Thyroid gland (tissue), 4 donors: Measurements from ENCODE around the gene PSMD6. TPM values are rescaled to one million over a fixed set of nuclear protein-coding genes. Genes with fewer than 3 reads are reported as not detected.

ENCODE experiments used
- DNase-seq, 2 donors: peaks; one replicate each; pipeline ENCODE4 v3.0.0-alpha.2; 2019
- H3K27ac ChIP-seq, 3 donors: fragments of 200-600 bp; sonication (generic); 1 replicate in 2 of 3; 2 replicates in 1 of 3; pipeline ENCODE4 v1.5.1; 2016 to 2019; ENCODE audit warnings: mild to moderate bottlenecking in 1 of 3, moderate library complexity in 1 of 3
- H3K27me3 ChIP-seq: fragments of 200-600 bp; sonication (generic); one replicate; pipeline ENCODE4 v1.5.1; 2019
- H3K36me3 ChIP-seq, 2 donors: fragments of 200-600 bp; sonication (generic); one replicate each; pipeline ENCODE4 v1.5.1; 2016 to 2019
- H3K4me1 ChIP-seq, 2 donors: fragments of 200-600 bp; sonication (generic); one replicate each; pipeline ENCODE4 v1.5.1; 2017 to 2019
- H3K4me3 ChIP-seq, 3 donors: fragments of 200-600 bp; sonication (generic); replicated peaks in 1 of 3; 1 replicate in 2 of 3; 2 replicates in 1 of 3; pipeline ENCODE4 v1.5.1; 2016; ENCODE audit warnings: mild to moderate bottlenecking in 1 of 3
- H3K9me3 ChIP-seq: fragments of 200-600 bp; sonication (generic); one replicate; pipeline ENCODE4 v1.5.1; 2017
- POLR2A ChIP-seq, 2 donors: fragments of 450-650 bp; IDR thresholded peaks; one replicate each; pipeline ENCODE4 v1.6.1; 2017; ENCODE audit warnings: antibody characterized with exemption in 2 of 2, mild to moderate bottlenecking in 2 of 2, moderate library complexity in 1 of 2
- WGBS, 2 donors: methylation state at CpG; one replicate each; pipeline ENCODE4 v1.1.5; 2017; 5-methylcytosine and 5-hydroxymethylcytosine counted together
- intact Hi-C: fragments of 100-400 bp; cut with DNase I; formaldehyde crosslinking; loops from one replicate; pipeline ENCODE4 v1.15.1; 2023
- total RNA-seq, 4 donors: library from RNA; depleted of rRNA; stranded (reverse); fragments of >200 nt; gene quantifications; one replicate each; pipeline ENCODE4 v1.2.3, GENCODE V29; 2016
- TF ChIP-seq, protein P1 (sequence below), 6 experiments: fragments of 200-600 bp in 3 of 6; fragments of 450-650 bp in 3 of 6; sonication (generic) in 3 of 6; IDR thresholded peaks; one replicate each; pipeline ENCODE4 v1.5.1; 2016 to 2019; ENCODE audit warnings: antibody characterized with exemption in 6 of 6, mild to moderate bottlenecking in 2 of 6, inconsistent platforms in 1 of 6, moderate library complexity in 1 of 6

Gene PSMD6
- total RNA-seq, 4 donors from 2014 or later, result 64.1 to 116 (median 75.3) TPM

DNA sequence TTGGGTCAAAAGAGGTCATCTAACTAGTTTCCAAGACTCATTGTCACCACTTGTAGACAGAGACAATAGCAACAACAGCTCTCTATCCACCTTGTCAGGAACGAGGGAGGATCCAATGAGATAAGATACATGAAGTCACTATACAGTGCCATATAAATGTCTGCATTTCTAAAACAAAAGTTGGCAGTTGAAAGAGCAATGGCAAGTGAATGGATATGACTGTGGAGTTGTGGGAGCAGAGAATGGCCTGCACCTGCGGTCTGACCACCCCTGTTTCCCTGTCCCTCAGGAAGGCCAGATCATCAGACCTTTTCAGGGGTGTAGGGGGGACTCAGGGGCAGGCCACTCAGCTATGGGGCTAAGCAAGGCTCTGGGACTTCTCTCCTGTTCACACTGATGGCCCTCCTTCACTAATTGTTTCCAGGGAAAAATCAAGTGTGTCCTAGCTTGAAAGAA is 40.7 kb upstream of the PSMD6 start:
- no peak for DNase-seq
- TF ChIP-seq, protein P1, sequence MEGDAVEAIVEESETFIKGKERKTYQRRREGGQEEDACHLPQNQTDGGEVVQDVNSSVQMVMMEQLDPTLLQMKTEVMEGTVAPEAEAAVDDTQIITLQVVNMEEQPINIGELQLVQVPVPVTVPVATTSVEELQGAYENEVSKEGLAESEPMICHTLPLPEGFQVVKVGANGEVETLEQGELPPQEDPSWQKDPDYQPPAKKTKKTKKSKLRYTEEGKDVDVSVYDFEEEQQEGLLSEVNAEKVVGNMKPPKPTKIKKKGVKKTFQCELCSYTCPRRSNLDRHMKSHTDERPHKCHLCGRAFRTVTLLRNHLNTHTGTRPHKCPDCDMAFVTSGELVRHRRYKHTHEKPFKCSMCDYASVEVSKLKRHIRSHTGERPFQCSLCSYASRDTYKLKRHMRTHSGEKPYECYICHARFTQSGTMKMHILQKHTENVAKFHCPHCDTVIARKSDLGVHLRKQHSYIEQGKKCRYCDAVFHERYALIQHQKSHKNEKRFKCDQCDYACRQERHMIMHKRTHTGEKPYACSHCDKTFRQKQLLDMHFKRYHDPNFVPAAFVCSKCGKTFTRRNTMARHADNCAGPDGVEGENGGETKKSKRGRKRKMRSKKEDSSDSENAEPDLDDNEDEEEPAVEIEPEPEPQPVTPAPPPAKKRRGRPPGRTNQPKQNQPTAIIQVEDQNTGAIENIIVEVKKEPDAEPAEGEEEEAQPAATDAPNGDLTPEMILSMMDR (IDR thresholded peaks at IDR 0.05), result no peak
- no peak for TF ChIP-seq POLR2A (IDR thresholded peaks at IDR 0.05)
- intact Hi-C loops, result no loop called here
- no peak overlapping the region for H3K4me3 ChIP-seq
- no peaks in the 10 kb centered on the region for H3K9me3 ChIP-seq
- WGBS, 2 donors, result 88 to 91% methylated on average over 2 of the region's 2 CpGs
- H3K27me3 ChIP-seq, result no peaks in the 10 kb centered on the region
- H3K27ac ChIP-seq, result peak overlapping the region in 1 of 3 donors; percentile 25
- H3K4me1 ChIP-seq, result peaks cover 19 to 30% of the 10 kb centered on the region in 2 donors
- H3K36me3 ChIP-seq, result no peaks in the 10 kb centered on the region

DNA sequence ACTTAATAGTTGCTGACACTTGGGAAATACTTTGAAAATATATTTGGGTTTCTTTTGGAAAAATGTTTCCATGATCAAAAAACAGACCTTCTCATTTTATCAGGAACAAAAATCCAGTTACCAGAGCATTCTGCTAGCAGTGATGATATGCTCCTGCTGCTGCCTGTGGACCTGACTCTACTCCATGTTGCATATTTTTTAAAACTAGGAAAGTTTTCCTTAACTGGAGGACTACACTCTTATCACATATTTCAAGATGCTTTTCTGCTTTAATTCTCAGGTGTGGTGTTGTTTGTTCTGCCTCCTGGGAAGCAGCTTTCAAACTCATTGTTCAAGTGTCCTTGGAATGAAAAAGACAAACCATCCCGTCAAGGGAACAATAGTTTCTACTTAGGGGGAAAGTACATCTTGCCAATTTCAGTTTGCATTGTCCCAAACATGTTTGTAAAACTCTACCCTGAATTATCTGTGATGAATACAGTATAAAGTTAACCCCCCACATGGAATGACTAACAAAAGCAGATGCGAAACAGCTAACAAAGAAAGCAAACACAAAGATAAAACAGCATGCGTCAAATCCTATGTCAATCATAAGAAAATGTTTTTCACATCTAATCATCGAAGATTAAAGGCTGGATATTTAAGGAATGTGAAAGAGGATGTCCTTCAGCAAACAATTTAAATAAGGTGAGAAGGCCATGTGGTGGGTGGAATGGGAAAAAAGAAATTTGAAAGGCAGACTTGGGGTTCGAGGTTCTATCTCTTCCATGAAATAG is 40.1 kb upstream of the PSMD6 start:
- intact Hi-C loops, result no loop called here

DNA sequence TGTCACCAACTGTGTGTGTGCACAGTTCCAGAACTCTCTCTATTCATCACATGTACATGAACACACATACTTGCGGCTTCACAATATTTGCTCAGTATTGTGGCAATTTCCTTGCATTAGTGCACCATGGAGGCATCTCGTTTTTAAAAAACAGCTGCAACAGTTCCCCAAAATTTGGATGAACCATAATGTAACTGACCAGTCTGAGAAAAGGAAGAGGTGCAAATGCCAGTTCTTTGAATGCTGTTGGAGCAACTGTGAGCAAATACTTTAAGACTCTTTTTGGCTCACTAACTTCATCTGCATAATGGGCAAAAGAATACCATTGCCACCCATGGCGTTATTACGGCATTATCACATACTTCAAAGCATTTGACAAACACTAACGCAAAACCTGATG is 38.3 kb upstream of the PSMD6 start:
- intact Hi-C loops, result no loop called here
- WGBS, 2 donors, result 95% methylated on average over 5 of the region's 5 CpGs

More for the DNA sequence above, 40.1 kb upstream of the PSMD6 start:
- WGBS, 2 donors, result 63 to 66% methylated on average over 5 of the region's 5 CpGs
- H3K27ac ChIP-seq, result peak overlapping the region in 2 of 3 donors; percentile 20 to 30
- H3K4me1 ChIP-seq, result peaks cover 19 to 30% of the 10 kb centered on the region in 2 donors
- no peaks in the 10 kb centered on the region for H3K27me3 ChIP-seq
- no peaks in the 10 kb centered on the region for H3K9me3 ChIP-seq
- H3K36me3 ChIP-seq, result no peaks in the 10 kb centered on the region
- H3K4me3 ChIP-seq, result no peak overlapping the region
- no peak for TF ChIP-seq POLR2A (IDR thresholded peaks at IDR 0.05)
- TF ChIP-seq, protein P1 (IDR thresholded peaks at IDR 0.05), result no peak
- DNase-seq, result no peak

DNA sequence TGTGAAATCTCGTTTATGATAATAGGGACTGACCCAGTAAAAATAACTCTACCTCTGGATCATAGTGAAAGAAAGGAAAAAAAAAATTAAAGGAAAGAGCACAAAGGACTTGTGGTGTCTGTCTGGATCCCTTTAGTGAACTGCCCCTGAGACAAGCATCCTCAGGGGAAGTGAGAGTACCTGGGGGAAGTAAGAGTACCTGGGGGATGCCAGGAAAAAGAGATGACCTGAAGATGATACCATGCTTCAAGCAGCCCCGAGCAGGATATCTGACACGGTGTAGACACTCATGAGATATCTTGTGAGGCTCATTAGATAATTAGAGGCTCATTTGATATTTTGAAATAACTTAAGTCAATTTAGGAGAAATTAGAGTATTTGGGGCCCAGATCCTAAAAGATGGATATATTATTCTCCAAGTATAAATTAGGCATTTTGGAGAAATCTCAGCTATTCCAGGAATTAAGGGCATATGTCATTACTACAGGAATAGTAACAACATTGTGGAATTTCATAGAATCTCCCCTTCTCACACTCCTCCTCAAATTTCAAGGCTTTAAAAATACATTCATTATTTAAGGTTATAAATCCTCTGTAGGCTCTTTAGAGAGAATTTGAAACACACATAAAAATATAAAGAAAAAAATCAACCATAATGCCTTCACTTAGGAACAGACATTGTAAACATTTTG is 36.3 kb upstream of the PSMD6 start:
- 76 to 86% methylated on average over 3 of the region's 3 CpGs for WGBS, 2 donors
- no peaks in the 10 kb centered on the region for H3K36me3 ChIP-seq
- H3K4me3 ChIP-seq, result no peak overlapping the region
- intact Hi-C loops, result no loop called here
- no peak for TF ChIP-seq POLR2A (IDR thresholded peaks at IDR 0.05)
- TF ChIP-seq, protein P1 (IDR thresholded peaks at IDR 0.05), result no peak
- no peak for DNase-seq
- no peak overlapping the region for H3K27ac ChIP-seq
- H3K9me3 ChIP-seq, result no peaks in the 10 kb centered on the region
- H3K27me3 ChIP-seq, result no peaks in the 10 kb centered on the region
- H3K4me1 ChIP-seq, result peaks cover 12 to 23% of the 10 kb centered on the region in 2 donors

More for the DNA sequence above, 38.3 kb upstream of the PSMD6 start:
- Histone ChIP-seq H3K4me1 (peaks cover 12 to 23% of the 10 kb centered on the region in 2 donors), H3K9me3 (no peaks in the 10 kb centered on the region), H3K27me3 (no peaks in the 10 kb centered on the region), H3K36me3 (no peaks in the 10 kb centered on the region), H3K27ac (no peak overlapping the region), H3K4me3 (no peak overlapping the region)
- TF ChIP-seq, protein P1 (IDR thresholded peaks at IDR 0.05), result no peak
- TF ChIP-seq POLR2A (IDR thresholded peaks at IDR 0.05), result no peak
- no peak for DNase-seq

DNA sequence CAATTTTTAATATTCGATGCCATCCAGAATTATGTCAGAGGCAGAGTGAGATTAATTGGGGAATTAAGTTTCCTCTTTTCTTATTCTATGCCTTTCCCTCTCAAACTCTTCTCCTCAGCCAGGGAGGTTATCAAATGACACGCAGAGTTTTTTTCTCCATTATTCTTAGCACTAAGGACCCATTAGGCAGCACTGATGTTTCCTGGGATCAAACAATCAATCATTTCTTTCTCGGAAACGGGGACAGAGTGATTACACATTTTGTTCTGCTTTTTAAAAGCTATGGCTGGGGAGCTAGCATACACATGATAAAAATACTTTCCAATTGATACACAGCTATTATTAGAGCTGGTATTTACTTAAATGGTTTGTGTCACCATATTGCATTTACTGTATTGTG is 35.3 kb upstream of the PSMD6 start:
- Histone ChIP-seq H3K36me3 (no peaks in the 10 kb centered on the region), H3K4me1 (peaks cover 9 to 16% of the 10 kb centered on the region in 2 donors), H3K9me3 (no peaks in the 10 kb centered on the region), H3K27ac (no peak overlapping the region), H3K27me3 (no peaks in the 10 kb centered on the region), H3K4me3 (no peak overlapping the region)
- intact Hi-C loops, result no loop called here
- TF ChIP-seq, protein P1 (IDR thresholded peaks at IDR 0.05), result no peak
- TF ChIP-seq POLR2A (IDR thresholded peaks at IDR 0.05), result no peak
- WGBS, 2 donors, result 65 to 81% methylated on average over 4 of the region's 4 CpGs
- DNase-seq, result no peak
